ENCODE results near the gene FICD. TPM values are rescaled to one million over a fixed set of nuclear protein-coding genes. Genes with fewer than 3 reads are reported as not detected.

Gene FICD
- polyA plus RNA-seq, 1 donor from 2014 or later, result 1.5 TPM

DNA sequence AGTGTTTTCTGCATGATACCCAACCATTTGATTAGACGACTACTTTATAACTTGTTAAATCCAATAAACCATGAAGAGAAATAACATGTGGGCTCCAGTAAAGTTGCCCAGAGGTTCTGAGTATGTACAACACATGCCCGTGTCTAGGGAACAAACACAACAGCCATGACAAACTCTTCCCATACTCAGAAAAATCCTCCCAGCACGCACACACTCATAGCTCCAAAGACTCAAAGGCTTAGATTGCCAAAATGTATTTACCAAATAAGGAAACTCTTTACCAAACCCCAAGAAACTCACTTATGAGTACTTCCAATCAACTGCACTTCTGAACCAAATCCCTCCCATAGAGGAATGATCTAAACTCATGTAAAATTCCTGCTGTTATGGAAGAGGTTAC is 28.6 kb downstream of the FICD start:
- Histone ChIP-seq H3K4me3 (ENCODE audit: low read length) (no peak overlapping the region), H3K9me2 (ENCODE audit: insufficient read depth, low read length) (no peaks in the 10 kb centered on the region), H3K9ac (ENCODE audit: low read length) (no peak overlapping the region), H3K79me2 (replicated peaks; ENCODE audit: insufficient read depth, low read length) (peaks cover 10% of the 10 kb centered on the region), H3K4me2 (ENCODE audit: low read length) (no peak overlapping the region), H4K20me1 (ENCODE audit: insufficient read depth) (peaks cover 3% of the 10 kb centered on the region), H3K27ac (ENCODE audit: low read length) (no peak overlapping the region), H3F3A (ENCODE audit: insufficient read depth, low read length, poor library complexity, severe bottlenecking) (no peaks in the 10 kb centered on the region), H3K27me3 (ENCODE audit: insufficient read depth, low read depth, low read length) (no peaks in the 10 kb centered on the region), H3K9me3 (ENCODE audit: low read length) (no peaks in the 10 kb centered on the region), H3K36me3 (ENCODE audit: insufficient read depth, low read length) (no peaks in the 10 kb centered on the region), H2AFZ (ENCODE audit: low read depth, low read length) (no peak overlapping the region)
- TF ChIP-seq MXI1 (conservative IDR thresholded peaks at IDR 0.05; ENCODE audit: poor library complexity, severe bottlenecking) (no peak), EP300 (conservative IDR thresholded peaks at IDR 0.05; ENCODE audit: poor library complexity, severe bottlenecking) (no peak), SMC3 (conservative IDR thresholded peaks at IDR 0.05; ENCODE audit: poor library complexity) (no peak), EZH2 (IDR thresholded peaks at IDR 0.05; ENCODE audit: borderline replicate concordance, insufficient read depth, low read length, poor library complexity, severe bottlenecking) (no peak), TAF1 (IDR thresholded peaks at IDR 0.05; ENCODE audit: low read depth) (no peak), RAD21 (conservative IDR thresholded peaks at IDR 0.05) (no peak), POLR2AphosphoS5 (IDR thresholded peaks at IDR 0.05) (no peak)
- TF ChIP-seq, protein P1, sequence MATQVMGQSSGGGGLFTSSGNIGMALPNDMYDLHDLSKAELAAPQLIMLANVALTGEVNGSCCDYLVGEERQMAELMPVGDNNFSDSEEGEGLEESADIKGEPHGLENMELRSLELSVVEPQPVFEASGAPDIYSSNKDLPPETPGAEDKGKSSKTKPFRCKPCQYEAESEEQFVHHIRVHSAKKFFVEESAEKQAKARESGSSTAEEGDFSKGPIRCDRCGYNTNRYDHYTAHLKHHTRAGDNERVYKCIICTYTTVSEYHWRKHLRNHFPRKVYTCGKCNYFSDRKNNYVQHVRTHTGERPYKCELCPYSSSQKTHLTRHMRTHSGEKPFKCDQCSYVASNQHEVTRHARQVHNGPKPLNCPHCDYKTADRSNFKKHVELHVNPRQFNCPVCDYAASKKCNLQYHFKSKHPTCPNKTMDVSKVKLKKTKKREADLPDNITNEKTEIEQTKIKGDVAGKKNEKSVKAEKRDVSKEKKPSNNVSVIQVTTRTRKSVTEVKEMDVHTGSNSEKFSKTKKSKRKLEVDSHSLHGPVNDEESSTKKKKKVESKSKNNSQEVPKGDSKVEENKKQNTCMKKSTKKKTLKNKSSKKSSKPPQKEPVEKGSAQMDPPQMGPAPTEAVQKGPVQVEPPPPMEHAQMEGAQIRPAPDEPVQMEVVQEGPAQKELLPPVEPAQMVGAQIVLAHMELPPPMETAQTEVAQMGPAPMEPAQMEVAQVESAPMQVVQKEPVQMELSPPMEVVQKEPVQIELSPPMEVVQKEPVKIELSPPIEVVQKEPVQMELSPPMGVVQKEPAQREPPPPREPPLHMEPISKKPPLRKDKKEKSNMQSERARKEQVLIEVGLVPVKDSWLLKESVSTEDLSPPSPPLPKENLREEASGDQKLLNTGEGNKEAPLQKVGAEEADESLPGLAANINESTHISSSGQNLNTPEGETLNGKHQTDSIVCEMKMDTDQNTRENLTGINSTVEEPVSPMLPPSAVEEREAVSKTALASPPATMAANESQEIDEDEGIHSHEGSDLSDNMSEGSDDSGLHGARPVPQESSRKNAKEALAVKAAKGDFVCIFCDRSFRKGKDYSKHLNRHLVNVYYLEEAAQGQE (IDR thresholded peaks at IDR 0.05; ENCODE audit: borderline replicate concordance), result no peak
- TF ChIP-seq, protein P2, sequence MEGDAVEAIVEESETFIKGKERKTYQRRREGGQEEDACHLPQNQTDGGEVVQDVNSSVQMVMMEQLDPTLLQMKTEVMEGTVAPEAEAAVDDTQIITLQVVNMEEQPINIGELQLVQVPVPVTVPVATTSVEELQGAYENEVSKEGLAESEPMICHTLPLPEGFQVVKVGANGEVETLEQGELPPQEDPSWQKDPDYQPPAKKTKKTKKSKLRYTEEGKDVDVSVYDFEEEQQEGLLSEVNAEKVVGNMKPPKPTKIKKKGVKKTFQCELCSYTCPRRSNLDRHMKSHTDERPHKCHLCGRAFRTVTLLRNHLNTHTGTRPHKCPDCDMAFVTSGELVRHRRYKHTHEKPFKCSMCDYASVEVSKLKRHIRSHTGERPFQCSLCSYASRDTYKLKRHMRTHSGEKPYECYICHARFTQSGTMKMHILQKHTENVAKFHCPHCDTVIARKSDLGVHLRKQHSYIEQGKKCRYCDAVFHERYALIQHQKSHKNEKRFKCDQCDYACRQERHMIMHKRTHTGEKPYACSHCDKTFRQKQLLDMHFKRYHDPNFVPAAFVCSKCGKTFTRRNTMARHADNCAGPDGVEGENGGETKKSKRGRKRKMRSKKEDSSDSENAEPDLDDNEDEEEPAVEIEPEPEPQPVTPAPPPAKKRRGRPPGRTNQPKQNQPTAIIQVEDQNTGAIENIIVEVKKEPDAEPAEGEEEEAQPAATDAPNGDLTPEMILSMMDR (IDR thresholded peaks at IDR 0.05; ENCODE audit: poor library complexity, severe bottlenecking), result no peak

DNA sequence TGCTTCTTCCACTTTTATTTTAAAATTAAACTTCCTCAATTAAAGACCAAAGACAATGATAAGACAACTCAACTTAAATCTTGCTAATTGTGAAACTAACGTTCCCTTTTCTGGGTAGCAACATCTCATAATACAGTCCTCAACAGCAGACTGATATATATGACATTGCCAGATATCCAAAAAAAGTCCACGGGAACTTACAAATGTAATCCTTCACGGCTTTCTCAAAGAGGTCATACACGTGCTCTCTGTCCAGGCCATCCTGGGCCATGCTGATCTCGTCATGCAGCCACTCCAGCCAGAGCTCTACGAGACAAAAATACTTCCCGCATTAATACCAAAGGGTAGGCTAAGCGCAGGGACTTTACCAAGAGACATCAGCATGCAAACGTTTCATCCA is 32.6 kb downstream of the FICD start:
- H3F3A ChIP-seq (ENCODE audit: insufficient read depth, low read length, poor library complexity, severe bottlenecking), result no peaks in the 10 kb centered on the region
- H3K36me3 ChIP-seq (ENCODE audit: insufficient read depth, low read length), result no peaks in the 10 kb centered on the region
- no peaks in the 10 kb centered on the region for H3K27me3 ChIP-seq (ENCODE audit: insufficient read depth, low read depth, low read length)
- TF ChIP-seq, protein P2 (IDR thresholded peaks at IDR 0.05; ENCODE audit: poor library complexity, severe bottlenecking), result no peak
- TF ChIP-seq, protein P1 (IDR thresholded peaks at IDR 0.05; ENCODE audit: borderline replicate concordance), result no peak
- TF ChIP-seq POLR2AphosphoS5 (IDR thresholded peaks at IDR 0.05), result no peak
- TF ChIP-seq MXI1 (conservative IDR thresholded peaks at IDR 0.05; ENCODE audit: poor library complexity, severe bottlenecking), result no peak
- no peak for TF ChIP-seq EP300 (conservative IDR thresholded peaks at IDR 0.05; ENCODE audit: poor library complexity, severe bottlenecking)
- no peak for TF ChIP-seq TAF1 (IDR thresholded peaks at IDR 0.05; ENCODE audit: low read depth)
- no peak for TF ChIP-seq SMC3 (conservative IDR thresholded peaks at IDR 0.05; ENCODE audit: poor library complexity)
- TF ChIP-seq RAD21 (conservative IDR thresholded peaks at IDR 0.05), result no peak
- no peak for TF ChIP-seq EZH2 (IDR thresholded peaks at IDR 0.05; ENCODE audit: borderline replicate concordance, insufficient read depth, low read length, poor library complexity, severe bottlenecking)
- H3K79me2 ChIP-seq (replicated peaks; ENCODE audit: insufficient read depth, low read length), result peaks cover 33% of the 10 kb centered on the region
- no peaks in the 10 kb centered on the region for H4K20me1 ChIP-seq (ENCODE audit: insufficient read depth)
- H3K9me3 ChIP-seq (ENCODE audit: low read length), result no peaks in the 10 kb centered on the region
- no peak overlapping the region for H3K4me2 ChIP-seq (ENCODE audit: low read length)
- H3K27ac ChIP-seq (ENCODE audit: low read length), result no peak overlapping the region
- H2AFZ ChIP-seq (ENCODE audit: low read depth, low read length), result no peak overlapping the region
- H3K4me3 ChIP-seq (ENCODE audit: low read length), result no peak overlapping the region
- H3K9me2 ChIP-seq (ENCODE audit: insufficient read depth, low read length), result no peaks in the 10 kb centered on the region
- H3K9ac ChIP-seq (ENCODE audit: low read length), result no peak overlapping the region

Measured in neural cell (in vitro differentiated cells).